HepG2 (cell line): ENCODE measurements around the gene TLCD3B. TPM values are rescaled to one million over a fixed set of nuclear protein-coding genes. Genes with fewer than 3 reads are reported as not detected.
A peak's percentile ranks its signal among the peaks of the same experiment; 100 is the strongest.

Experiments
- AFF4 ChIP-seq: sonication (generic); formaldehyde crosslinking; IDR thresholded peaks from 2 replicates; pipeline ENCODE4 v1.4.0; 2020; ENCODE audit warnings: missing genetic modification reagents
- KDM4B ChIP-seq: sonication (generic); formaldehyde crosslinking; IDR thresholded peaks from 2 replicates; pipeline ENCODE4 v1.4.0; 2020; ENCODE audit warnings: missing genetic modification reagents
- NBN ChIP-seq: fragments of 450-650 bp; conservative IDR thresholded peaks from 2 replicates; pipeline ENCODE4 v1.6.1; 2017
- PCBP1 ChIP-seq: fragments of 200-400 bp; formaldehyde crosslinking; IDR thresholded peaks from 2 replicates; pipeline ENCODE4 v1.6.1; 2017; ENCODE audit warnings: mild to moderate bottlenecking, low read depth, low read length, borderline replicate concordance
- PREB ChIP-seq: sonication (generic); formaldehyde crosslinking; IDR thresholded peaks from 2 replicates; pipeline ENCODE4 v1.4.0; 2020; ENCODE audit warnings: missing genetic modification reagents
- SOX13 ChIP-seq, 3 experiments: fragments of 450-650 bp in 1 of 3; sonication (generic) in 1 of 3; formaldehyde crosslinking in 1 of 3; IDR thresholded peaks in 2 of 3; conservative IDR thresholded peaks in 1 of 3; 2 replicates each; pipeline versions ENCODE4 v1.5.0 to v1.6.1; 2016 to 2020; ENCODE audit warnings: antibody characterized with exemption in 1 of 3, mild to moderate bottlenecking in 1 of 3, missing compliant biosample characterization in 1 of 3, missing genetic modification reagents in 1 of 3, moderate library complexity in 1 of 3
- SRSF1 ChIP-seq: fragments of 200-400 bp; formaldehyde crosslinking; optimal IDR thresholded peaks from 2 replicates; pipeline ENCODE3; 2017; ENCODE audit warnings: mild to moderate bottlenecking, low read depth, low read length, moderate library complexity
- ZBTB10 ChIP-seq: sonication (generic); formaldehyde crosslinking; IDR thresholded peaks from 2 replicates; pipeline ENCODE4 v1.4.0; 2020; ENCODE audit warnings: missing genetic modification reagents, borderline replicate concordance
- ZBTB25 ChIP-seq: IDR thresholded peaks from 2 replicates; pipeline ENCODE4 v1.6.1; 2018; ENCODE audit warnings: missing genetic modification reagents
- ZNF138 ChIP-seq: sonication (generic); formaldehyde crosslinking; IDR thresholded peaks from 2 replicates; pipeline ENCODE4 v1.5.0; 2020; ENCODE audit warnings: mild to moderate bottlenecking, low read depth, missing genetic modification reagents
- ZNF619 ChIP-seq: sonication (generic); formaldehyde crosslinking; IDR thresholded peaks from 2 replicates; pipeline ENCODE4 v1.4.0; 2020; ENCODE audit warnings: mild to moderate bottlenecking, missing genetic modification reagents
- polyA plus RNA-seq, 8 experiments: library from polyadenylated mRNA; depleted of rRNA in 3 of 8; stranded (reverse) in 7 of 8; unstranded in 1 of 8; fragments of >200 nt; fragmentation: Illumina TruSeq in 4 of 8; extraction: Trizol in 4 of 8; gene quantifications; 2 replicates each; pipeline versions ENCODE4 v1.2.1 to v1.2.3, GENCODE V29; 2011 to 2016; ENCODE audit warnings: low read depth in 4 of 8, missing spikeins in 1 of 8, mixed read lengths in 1 of 8; ENCODE audit not compliant: insufficient read depth in 1 of 8
- total RNA-seq, 5 experiments: library from RNA; depleted of rRNA; stranded (reverse); fragments of >200 nt; fragmentation: Illumina TruSeq; extraction: Trizol; gene quantifications; 2 replicates each; pipeline ENCODE4 v1.2.3, GENCODE V29; 2016; ENCODE audit warnings: low read depth in 1 of 5
- TF ChIP-seq, protein P1 (sequence below): sonication (generic); formaldehyde crosslinking; IDR thresholded peaks from 2 replicates; pipeline ENCODE4 v1.8.0; 2022; ENCODE audit warnings: missing genetic modification reagents, mild to moderate bottlenecking, borderline replicate concordance
- TF ChIP-seq, protein P2 (sequence below): sonication (generic); formaldehyde crosslinking; IDR thresholded peaks from 2 replicates; pipeline ENCODE4 v1.8.1; 2023; ENCODE audit warnings: missing genetic modification reagents, mild to moderate bottlenecking, borderline replicate concordance
- TF ChIP-seq, protein P3 (sequence below): sonication (generic); formaldehyde crosslinking; IDR thresholded peaks from 2 replicates; pipeline ENCODE4 v1.5.0; 2020; ENCODE audit warnings: missing genetic modification reagents
- TF ChIP-seq, protein P4 (sequence below): IDR thresholded peaks from 2 replicates; pipeline ENCODE4 v1.6.1; 2016

TLCD3B gene
- total and polyA plus RNA-seq, 2 of the 13 experiments (the other 11 are each of a cell fraction or from before 2014, with no cell fraction given), result not detected

DNA sequence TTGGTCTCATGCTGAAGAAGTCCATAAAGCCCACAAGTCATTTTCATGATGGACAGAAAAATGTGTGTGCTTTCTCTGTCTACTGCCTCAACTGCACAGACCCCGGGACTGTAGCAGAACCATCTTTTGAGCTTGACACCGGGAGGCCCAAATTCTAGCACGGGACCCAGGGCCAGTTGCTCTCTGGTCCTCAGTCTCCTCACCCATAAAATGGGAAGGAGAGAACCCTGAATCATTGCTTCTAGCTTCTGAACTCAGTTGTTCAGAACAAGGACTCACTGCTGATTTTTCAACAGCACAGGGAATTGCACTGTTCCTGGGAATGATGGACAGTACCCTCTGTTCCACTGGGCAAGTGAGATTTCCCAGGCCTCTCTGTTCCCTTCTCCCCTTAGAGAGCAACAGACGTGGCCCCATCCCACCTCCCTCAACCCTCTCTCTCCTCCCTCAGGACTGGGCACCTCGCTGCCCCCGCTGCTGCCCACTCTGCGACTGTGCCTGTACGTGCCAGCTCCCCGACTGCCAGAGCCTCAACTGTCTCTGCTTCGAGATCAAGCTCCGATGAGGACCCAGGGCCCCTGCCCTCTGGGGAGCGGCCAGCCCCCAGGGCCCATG lies 32.3 kb upstream of the TLCD3B start (continued):
- TF ChIP-seq ZBTB25 (CRISPR knock-in tag), result 0 out of 2 replicates have a peak, but pooled peaks have one; percentile 11
- TF ChIP-seq, protein P1, sequence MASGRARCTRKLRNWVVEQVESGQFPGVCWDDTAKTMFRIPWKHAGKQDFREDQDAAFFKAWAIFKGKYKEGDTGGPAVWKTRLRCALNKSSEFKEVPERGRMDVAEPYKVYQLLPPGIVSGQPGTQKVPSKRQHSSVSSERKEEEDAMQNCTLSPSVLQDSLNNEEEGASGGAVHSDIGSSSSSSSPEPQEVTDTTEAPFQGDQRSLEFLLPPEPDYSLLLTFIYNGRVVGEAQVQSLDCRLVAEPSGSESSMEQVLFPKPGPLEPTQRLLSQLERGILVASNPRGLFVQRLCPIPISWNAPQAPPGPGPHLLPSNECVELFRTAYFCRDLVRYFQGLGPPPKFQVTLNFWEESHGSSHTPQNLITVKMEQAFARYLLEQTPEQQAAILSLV (CRISPR knock-in tag), result no peak
- TF ChIP-seq NBN, result no peak
- 0 out of 2 replicates have a peak, but pooled peaks have one; percentile 23 for TF ChIP-seq ZBTB10 (CRISPR knock-in tag)
- TF ChIP-seq AFF4 (CRISPR knock-in tag), result peak; percentile 55; the same call in 1 of the 2 replicates
- TF ChIP-seq ZNF138 (CRISPR knock-in tag), result peak; percentile 35; the same call in 1 of the 2 replicates
- TF ChIP-seq, protein P2, sequence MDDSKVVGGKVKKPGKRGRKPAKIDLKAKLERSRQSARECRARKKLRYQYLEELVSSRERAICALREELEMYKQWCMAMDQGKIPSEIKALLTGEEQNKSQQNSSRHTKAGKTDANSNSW (CRISPR knock-in tag), result no peak
- TF ChIP-seq PREB (CRISPR knock-in tag), result 0 out of 2 replicates have a peak, but pooled peaks have one; percentile 45
- TF ChIP-seq, protein P3, sequence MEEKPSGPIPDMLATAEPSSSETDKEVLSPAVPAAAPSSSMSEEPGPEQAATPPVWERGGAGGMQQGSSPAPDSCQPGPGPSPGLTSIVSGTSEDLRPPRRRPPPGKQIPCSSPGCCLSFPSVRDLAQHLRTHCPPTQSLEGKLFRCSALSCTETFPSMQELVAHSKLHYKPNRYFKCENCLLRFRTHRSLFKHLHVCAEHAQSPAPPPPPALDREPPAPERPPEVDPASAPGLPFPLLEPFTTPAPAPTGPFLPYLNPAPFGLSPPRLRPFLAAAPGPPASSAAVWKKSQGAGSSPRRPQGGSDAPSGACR (CRISPR knock-in tag), result 0 out of 2 replicates have a peak, but pooled peaks have one; percentile 39
- TF ChIP-seq KDM4B (CRISPR knock-in tag), result 0 out of 2 replicates have a peak, but pooled peaks have one; percentile 6
- no peak for TF ChIP-seq ZNF619
- TF ChIP-seq, protein P4, sequence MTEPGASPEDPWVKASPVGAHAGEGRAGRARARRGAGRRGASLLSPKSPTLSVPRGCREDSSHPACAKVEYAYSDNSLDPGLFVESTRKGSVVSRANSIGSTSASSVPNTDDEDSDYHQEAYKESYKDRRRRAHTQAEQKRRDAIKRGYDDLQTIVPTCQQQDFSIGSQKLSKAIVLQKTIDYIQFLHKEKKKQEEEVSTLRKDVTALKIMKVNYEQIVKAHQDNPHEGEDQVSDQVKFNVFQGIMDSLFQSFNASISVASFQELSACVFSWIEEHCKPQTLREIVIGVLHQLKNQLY (CRISPR knock-in tag), result 0 out of 2 replicates have a peak, but pooled peaks have one; percentile 13
- peak; percentile 74 for TF ChIP-seq SRSF1
- TF ChIP-seq PCBP1, result 0 out of 2 replicates have a peak, but pooled peaks have one; percentile 22
- no peak for TF ChIP-seq SOX13 (IDR thresholded peaks at IDR 0.05)
- TF ChIP-seq SOX13 (CRISPR knock-in tag; conservative IDR thresholded peaks at IDR 0.05 in 1 of 2, IDR thresholded peaks at IDR 0.05 in 1 of 2), result no peak
